ENCODE results near the gene IGF2.

Gene IGF2

GRCh38 chr11:2173761-2174160, 34.6 kb upstream of the IGF2 start:
- no peak for TF ChIP-seq CTCF (IDR thresholded peaks at IDR 0.05; ENCODE audit: insufficient read depth, low read length, poor library complexity, severe bottlenecking)
- H3K27me3 ChIP-seq (replicated peaks; ENCODE audit: control insufficient read depth, insufficient read depth, low read length): no peaks in the 10 kb centered on the region

GRCh38 chr11:2173150-2173693, 34.0 kb upstream of the IGF2 start:
- Histone ChIP-seq H3K27me3 (replicated peaks; ENCODE audit: control insufficient read depth, insufficient read depth, low read length) (no peaks in the 10 kb centered on the region), H3K36me3 (ENCODE audit: control insufficient read depth, insufficient read depth, low read length) (no peaks in the 10 kb centered on the region), H3K4me3 (replicated peaks; ENCODE audit: low read depth, low read length) (no peak overlapping the region)
- peak; percentile 31 for TF ChIP-seq CTCF (IDR thresholded peaks at IDR 0.05; ENCODE audit: insufficient read depth, low read length, poor library complexity, severe bottlenecking)
- DNase-seq (ENCODE audit: extremely low read depth, insufficient read length): no peak

More at GRCh38 chr11:2173761-2174160, 34.6 kb upstream of the IGF2 start:
- H3K4me3 ChIP-seq (replicated peaks; ENCODE audit: low read depth, low read length): no peak overlapping the region
- DNase-seq (ENCODE audit: extremely low read depth, insufficient read length): no peak
- no peaks in the 10 kb centered on the region for H3K36me3 ChIP-seq (ENCODE audit: control insufficient read depth, insufficient read depth, low read length)

GRCh38 chr11:2172676-2173075, 33.5 kb upstream of the IGF2 start:
- no peak for DNase-seq (ENCODE audit: extremely low read depth, insufficient read length)
- H3K27me3 ChIP-seq (replicated peaks; ENCODE audit: control insufficient read depth, insufficient read depth, low read length): no peaks in the 10 kb centered on the region
- H3K4me3 ChIP-seq (replicated peaks; ENCODE audit: low read depth, low read length): no peak overlapping the region
- TF ChIP-seq CTCF (IDR thresholded peaks at IDR 0.05; ENCODE audit: insufficient read depth, low read length, poor library complexity, severe bottlenecking): no peak
- no peaks in the 10 kb centered on the region for H3K36me3 ChIP-seq (ENCODE audit: control insufficient read depth, insufficient read depth, low read length)

- no peak for TF ChIP-seq CTCF (IDR thresholded peaks at IDR 0.05; ENCODE audit: insufficient read depth, low read length, poor library complexity, severe bottlenecking)
- H3K27me3 ChIP-seq (replicated peaks; ENCODE audit: control insufficient read depth, insufficient read depth, low read length): no peaks in the 10 kb centered on the region
- H3K36me3 ChIP-seq (ENCODE audit: control insufficient read depth, insufficient read depth, low read length): no peaks in the 10 kb centered on the region
- no peak within 1 kb of the TSS for H3K4me3 ChIP-seq (replicated peaks; ENCODE audit: low read depth, low read length)
- DNase-seq (ENCODE audit: extremely low read depth, insufficient read length): no peak
These were observed 32.4 kb upstream of the IGF2 start, which contains the start of gene TH for GRCh38 chr11:2171591-2172003. TSS of gene TH (minus strand) at chr11:2171815. CDS start at chr11:2171786, 29 bp downstream.

- Histone ChIP-seq H3K27me3 (replicated peaks; ENCODE audit: control insufficient read depth, insufficient read depth, low read length) (no peaks in the 10 kb centered on the region), H3K36me3 (ENCODE audit: control insufficient read depth, insufficient read depth, low read length) (no peaks in the 10 kb centered on the region), H3K4me3 (replicated peaks; ENCODE audit: low read depth, low read length) (no peak overlapping the region)
- TF ChIP-seq CTCF (IDR thresholded peaks at IDR 0.05; ENCODE audit: insufficient read depth, low read length, poor library complexity, severe bottlenecking): no peak
- DNase-seq (ENCODE audit: extremely low read depth, insufficient read length): no peak
These were observed 30.7 kb upstream of the IGF2 start for GRCh38 chr11:2169626-2170570.
